ENCODE results near the gene EBI3.
"Not testable (repeated sequence)": the region's sequence is repeated elsewhere in the genome, so short reads cannot be mapped to it uniquely, and the experiment has no call there.

- TF ChIP-seq, protein P1, sequence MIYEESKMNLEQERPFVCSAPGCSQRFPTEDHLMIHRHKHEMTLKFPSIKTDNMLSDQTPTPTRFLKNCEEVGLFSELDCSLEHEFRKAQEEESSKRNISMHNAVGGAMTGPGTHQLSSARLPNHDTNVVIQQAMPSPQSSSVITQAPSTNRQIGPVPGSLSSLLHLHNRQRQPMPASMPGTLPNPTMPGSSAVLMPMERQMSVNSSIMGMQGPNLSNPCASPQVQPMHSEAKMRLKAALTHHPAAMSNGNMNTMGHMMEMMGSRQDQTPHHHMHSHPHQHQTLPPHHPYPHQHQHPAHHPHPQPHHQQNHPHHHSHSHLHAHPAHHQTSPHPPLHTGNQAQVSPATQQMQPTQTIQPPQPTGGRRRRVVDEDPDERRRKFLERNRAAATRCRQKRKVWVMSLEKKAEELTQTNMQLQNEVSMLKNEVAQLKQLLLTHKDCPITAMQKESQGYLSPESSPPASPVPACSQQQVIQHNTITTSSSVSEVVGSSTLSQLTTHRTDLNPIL (CRISPR knock-in tag; IDR thresholded peaks at IDR 0.05; ENCODE audit: low read depth): not testable (repeated sequence)
- TF ChIP-seq, protein P2, sequence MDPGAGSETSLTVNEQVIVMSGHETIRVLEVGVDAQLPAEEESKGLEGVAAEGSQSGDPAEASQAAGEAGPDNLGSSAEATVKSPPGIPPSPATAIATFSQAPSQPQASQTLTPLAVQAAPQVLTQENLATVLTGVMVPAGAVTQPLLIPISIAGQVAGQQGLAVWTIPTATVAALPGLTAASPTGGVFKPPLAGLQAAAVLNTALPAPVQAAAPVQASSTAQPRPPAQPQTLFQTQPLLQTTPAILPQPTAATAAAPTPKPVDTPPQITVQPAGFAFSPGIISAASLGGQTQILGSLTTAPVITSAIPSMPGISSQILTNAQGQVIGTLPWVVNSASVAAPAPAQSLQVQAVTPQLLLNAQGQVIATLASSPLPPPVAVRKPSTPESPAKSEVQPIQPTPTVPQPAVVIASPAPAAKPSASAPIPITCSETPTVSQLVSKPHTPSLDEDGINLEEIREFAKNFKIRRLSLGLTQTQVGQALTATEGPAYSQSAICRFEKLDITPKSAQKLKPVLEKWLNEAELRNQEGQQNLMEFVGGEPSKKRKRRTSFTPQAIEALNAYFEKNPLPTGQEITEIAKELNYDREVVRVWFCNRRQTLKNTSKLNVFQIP (CRISPR knock-in tag; IDR thresholded peaks at IDR 0.05; ENCODE audit: borderline replicate concordance, low read depth): not testable (repeated sequence)
- TF ChIP-seq ZNF70 (CRISPR knock-in tag; IDR thresholded peaks at IDR 0.05); SNAI2 (CRISPR knock-in tag; IDR thresholded peaks at IDR 0.05); ZNF8 (CRISPR knock-in tag; IDR thresholded peaks at IDR 0.05); ESRRG (CRISPR knock-in tag; IDR thresholded peaks at IDR 0.05); PATZ1 (CRISPR knock-in tag; IDR thresholded peaks at IDR 0.05; ENCODE audit: borderline replicate concordance); OSR1 (CRISPR knock-in tag; IDR thresholded peaks at IDR 0.05); RARB (CRISPR knock-in tag; IDR thresholded peaks at IDR 0.05): not testable (repeated sequence)
Measured at GRCh38 chr19:4192537-4192936, 36.8 kb upstream of the EBI3 start.
